Naive thymus-derived CD4-positive, alpha-beta T cell (primary cell): ENCODE data around the gene FEM1C. TPM values are rescaled to one million over a fixed set of nuclear protein-coding genes. Genes with fewer than 3 reads are reported as not detected.
A peak's percentile ranks its signal among the peaks of the same experiment; 100 is the strongest.

Source experiments
- ATAC-seq: fragments of 150-1000 bp; cut with Tn5 transposase; 2 replicates; pipeline ENCODE4 v1.10.0; 2021; ENCODE audit warnings: mild to moderate bottlenecking, moderate library complexity
- CTCF ChIA-PET: fragments of 350-600 bp; sonication (Branson Sonifier 250); formaldehyde crosslinking; loops from one replicate; lab custom pipeline; 2021; ENCODE audit warnings: antibody characterized with exemption; lab: Charles Lee
- POLR2A ChIA-PET: fragments of 350-600 bp; sonication (Branson Sonifier 250); formaldehyde crosslinking; loops from one replicate; lab custom pipeline; 2021; ENCODE audit warnings: antibody characterized with exemption, inconsistent platforms; lab: Charles Lee
- DNase-seq, 9 donors: peaks; one replicate each; pipeline versions ENCODE4 v3.0.0 to v3.0.0-alpha.2; 2020 to 2022; ENCODE audit warnings: mixed read lengths in 1 of 9
- H3K27ac ChIP-seq: one replicate; pipeline ENCODE4 v1.7.0; 2013; ENCODE audit warnings: mild to moderate bottlenecking, low read depth, low read length, moderate library complexity
- H3K27me3 ChIP-seq, 2 donors: one replicate each; pipeline ENCODE4 v1.7.0; 2013; ENCODE audit warnings: low read length in 2 of 2, mild to moderate bottlenecking in 2 of 2, moderate library complexity in 2 of 2; ENCODE audit not compliant: control insufficient read depth in 2 of 2, insufficient read depth in 2 of 2
- H3K36me3 ChIP-seq, 3 experiments: 1 replicate in 2 of 3; 2 replicates in 1 of 3; pipeline ENCODE4 v1.7.0; 2013; ENCODE audit warnings: low read length in 3 of 3, mild to moderate bottlenecking in 3 of 3, moderate library complexity in 1 of 3; ENCODE audit not compliant: insufficient read depth in 3 of 3, control insufficient read depth in 2 of 3
- H3K4me1 ChIP-seq, 2 donors: one replicate each; pipeline ENCODE4 v1.7.0; 2013; ENCODE audit warnings: low read length in 2 of 2, mild to moderate bottlenecking in 2 of 2, moderate library complexity in 1 of 2; ENCODE audit not compliant: control insufficient read depth in 2 of 2, insufficient read depth in 2 of 2
- H3K4me3 ChIP-seq: 2 replicates; pipeline ENCODE4 v1.7.0; 2013; ENCODE audit warnings: mild to moderate bottlenecking, low read length
- H3K9me3 ChIP-seq, 3 experiments: 1 replicate in 2 of 3; 2 replicates in 1 of 3; pipeline ENCODE4 v1.7.0; 2013; ENCODE audit warnings: low read length in 3 of 3; ENCODE audit not compliant: control insufficient read depth in 2 of 3
- H3K27ac Mint-ChIP-seq, 9 donors: one replicate each; pipeline ENCODE4 v1.8.0; 2020 to 2022; ENCODE audit warnings: mixed read lengths in 9 of 9, mild to moderate bottlenecking in 8 of 9, moderate library complexity in 5 of 9, inconsistent platforms in 2 of 9
- H3K27me3 Mint-ChIP-seq, 5 donors: one replicate each; pipeline ENCODE4 v1.8.0; 2021 to 2022; ENCODE audit warnings: mixed read lengths in 5 of 5, mild to moderate bottlenecking in 1 of 5
- H3K36me3 Mint-ChIP-seq, 5 donors: one replicate each; pipeline ENCODE4 v1.8.0; 2020 to 2022; ENCODE audit warnings: mixed read lengths in 5 of 5, mild to moderate bottlenecking in 3 of 5, inconsistent platforms in 1 of 5
- H3K4me1 Mint-ChIP-seq, 7 donors: one replicate each; pipeline ENCODE4 v1.8.0; 2020 to 2022; ENCODE audit warnings: mixed read lengths in 7 of 7, mild to moderate bottlenecking in 3 of 7, inconsistent platforms in 1 of 7
- H3K4me3 Mint-ChIP-seq, 10 donors: one replicate each; pipeline ENCODE4 v1.8.0; 2020 to 2022; ENCODE audit warnings: mild to moderate bottlenecking in 10 of 10, mixed read lengths in 10 of 10, moderate library complexity in 6 of 10, inconsistent platforms in 2 of 10
- H3K9me3 Mint-ChIP-seq, 11 donors: one replicate each; pipeline ENCODE4 v1.8.0; 2020 to 2022; ENCODE audit warnings: mixed read lengths in 11 of 11, mild to moderate bottlenecking in 4 of 11, inconsistent platforms in 1 of 11, moderate library complexity in 1 of 11
- intact Hi-C, 2 donors: fragments of 100-400 bp; cut with micrococcal nuclease; formaldehyde crosslinking; loops; one replicate each; pipeline ENCODE4 v1.15.1; 2023
- polyA plus RNA-seq, 2 donors: library from polyadenylated mRNA; unstranded; fragments of 300-500 nt; fragmentation: Illumina TruSeq; gene quantifications; one replicate each; pipeline ENCODE4 v1.2.3, GENCODE V29; 2021
- total RNA-seq, 6 experiments: library from RNA in 5 of 6; stranded (reverse) in 5 of 6; gene quantifications; 1 replicate in 5 of 6; 2 replicates in 1 of 6; pipeline ENCODE4 v1.2.3 and lab custom pipeline; 2021 to 2026

Gene FEM1C
- total and polyA plus RNA-seq, 7 experiments from 2014 or later = 2.0 to 33.1 (median 15.0) TPM

DNA sequence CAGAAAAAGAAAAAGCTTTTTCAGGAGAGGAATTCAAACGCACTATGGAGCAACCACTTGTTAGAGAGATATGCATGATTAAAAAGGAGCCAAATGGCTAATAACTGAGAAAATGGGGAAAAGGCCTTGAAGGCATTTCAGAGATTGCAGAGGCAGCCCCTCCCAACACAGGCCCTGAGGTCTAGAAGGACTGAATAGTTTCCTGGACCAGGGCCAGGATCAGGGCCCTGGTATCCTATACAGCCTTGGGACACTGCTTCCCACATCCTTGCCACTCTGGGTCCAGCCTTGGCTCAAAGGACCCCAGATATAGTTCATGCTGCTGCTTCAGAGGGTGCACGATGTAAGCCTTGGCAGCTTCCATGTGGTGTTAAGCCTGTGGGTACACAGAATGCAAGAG lies 20.7 kb upstream of the FEM1C start:
- H3K4me3 Mint-ChIP-seq = no peak overlapping the region

GRCh38 chr5:115561176-115561575 lies 16.6 kb upstream of the FEM1C start:
- H3K27me3 Mint-ChIP-seq = peaks cover 11 to 30% (median 27%) of the 10 kb centered on the region in 5 donors
- Histone ChIP-seq H3K36me3 (no peaks in the 10 kb centered on the region), H3K27me3 (peaks cover 0 to 5% of the 10 kb centered on the region in 2 donors), H3K9me3 (no peaks in the 10 kb centered on the region), H3K27ac (no peak overlapping the region), H3K4me1 (no peaks in the 10 kb centered on the region), H3K4me3 (no peak overlapping the region)
- H3K4me3 Mint-ChIP-seq = no peak overlapping the region
- peaks cover 0 to 4% (median 0%) of the 10 kb centered on the region in 5 donors for H3K36me3 Mint-ChIP-seq
- CTCF ChIA-PET = interaction anchor here (1.4 kb wide), 1 partner anchor 13 kb away, joined by 3 read pairs; no protein-coding TSS in a partner anchor
- H3K27ac Mint-ChIP-seq = no peak overlapping the region
- ATAC-seq (no peak), DNase-seq (no peak)
- H3K4me1 Mint-ChIP-seq = peaks cover 0 to 9% (median 0%) of the 10 kb centered on the region in 7 donors
- peaks cover 0 to 11% (median 5%) of the 10 kb centered on the region in 11 donors for H3K9me3 Mint-ChIP-seq
- POLR2A ChIA-PET = no interaction called here
- intact Hi-C loops = no loop called here

More for the DNA sequence above, 20.7 kb upstream of the FEM1C start:
- Histone ChIP-seq H3K4me1 (no peaks in the 10 kb centered on the region), H3K4me3 (no peak overlapping the region), H3K27ac (no peak overlapping the region), H3K9me3 (no peaks in the 10 kb centered on the region), H3K27me3 (peaks cover 0 to 5% of the 10 kb centered on the region in 2 donors), H3K36me3 (no peaks in the 10 kb centered on the region)
- Mint-ChIP-seq H3K27ac (no peak overlapping the region), H3K27me3 (peaks cover 14 to 30% (median 22%) of the 10 kb centered on the region in 5 donors), H3K4me1 (no peaks in the 10 kb centered on the region), H3K9me3 (peaks cover 0 to 11% (median 5%) of the 10 kb centered on the region in 11 donors), H3K36me3 (peaks cover 0 to 4% (median 0%) of the 10 kb centered on the region in 5 donors)
- POLR2A ChIA-PET = no interaction called here
- CTCF ChIA-PET = interaction anchor here (2.2 kb wide), 1 partner anchor 9 kb away, joined by 5 read pairs; no protein-coding TSS in a partner anchor
- DNase-seq = no peak
- intact Hi-C loops = no loop called here
- ATAC-seq = no peak

DNA sequence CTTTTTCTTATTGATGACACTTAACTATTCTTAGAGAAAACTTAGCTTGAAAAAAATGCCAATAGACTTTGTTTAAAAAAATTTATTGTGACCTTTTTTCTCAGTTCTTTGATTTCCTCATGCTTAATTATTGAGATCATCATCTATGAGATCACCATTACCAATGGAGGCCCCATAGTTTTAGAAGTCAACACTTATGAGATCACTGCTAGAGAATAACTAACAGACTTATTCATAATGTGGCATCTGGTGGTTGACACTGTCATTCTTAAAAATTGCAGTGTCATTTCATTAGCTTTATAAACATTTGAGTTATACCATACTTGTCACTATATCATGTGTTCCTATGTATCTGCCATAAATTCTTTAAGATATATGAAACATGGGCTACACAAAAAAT lies 14.9 kb upstream of the FEM1C start:
- no peak for ATAC-seq
- intact Hi-C loops = no loop called here
- DNase-seq = no peak
- H3K9me3 ChIP-seq = no peaks in the 10 kb centered on the region
- no peak overlapping the region for H3K4me3 Mint-ChIP-seq
- H3K36me3 ChIP-seq = no peaks in the 10 kb centered on the region
- H3K36me3 Mint-ChIP-seq = peaks cover 0 to 1% (median 0%) of the 10 kb centered on the region in 5 donors
- H3K4me3 ChIP-seq = no peak overlapping the region
- peaks cover 0 to 8% (median 2%) of the 10 kb centered on the region in 11 donors for H3K9me3 Mint-ChIP-seq
- H3K27me3 ChIP-seq = peaks cover 0 to 5% of the 10 kb centered on the region in 2 donors
- H3K27ac Mint-ChIP-seq = no peak overlapping the region
- ChIA-PET POLR2A (no interaction called here), CTCF (interaction anchor here (1.1 kb wide), 1 partner anchor 15 kb away, joined by 5 read pairs; no protein-coding TSS in a partner anchor)
- no peaks in the 10 kb centered on the region for H3K4me1 ChIP-seq
- peaks cover 7 to 29% (median 23%) of the 10 kb centered on the region in 5 donors for H3K27me3 Mint-ChIP-seq
- H3K27ac ChIP-seq = no peak overlapping the region
- peaks cover 0 to 9% (median 0%) of the 10 kb centered on the region in 7 donors for H3K4me1 Mint-ChIP-seq

DNA sequence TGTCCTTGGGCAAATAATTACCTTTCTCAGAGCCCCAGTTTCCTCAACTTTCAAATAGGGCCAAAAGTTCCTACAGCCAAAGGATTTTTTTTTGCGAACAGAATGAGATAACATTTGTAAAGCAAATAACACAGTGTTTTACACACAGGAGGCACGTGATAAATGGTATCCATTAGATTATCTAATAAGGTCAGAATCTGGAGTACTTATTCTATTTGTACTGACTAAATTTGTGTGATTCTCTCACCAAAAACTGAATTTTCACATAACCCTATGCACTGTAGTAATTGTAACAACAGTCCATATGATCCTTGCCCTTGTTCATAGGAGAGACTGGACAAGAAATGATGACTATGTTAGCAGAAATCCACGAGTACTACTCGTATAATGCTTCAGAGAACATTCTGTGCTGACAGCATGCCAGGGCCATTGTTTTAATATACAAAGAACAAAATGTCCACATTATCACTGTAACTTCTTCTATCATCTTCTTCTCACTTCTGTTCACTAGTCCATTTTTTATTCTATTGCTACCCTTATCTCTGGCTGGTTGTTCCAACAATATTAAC lies 13.9 kb upstream of the FEM1C start:
- ATAC-seq (no peak), DNase-seq (no peak)
- Mint-ChIP-seq H3K4me1 (peaks cover 0 to 9% (median 0%) of the 10 kb centered on the region in 7 donors), H3K9me3 (peaks cover 0 to 8% (median 0%) of the 10 kb centered on the region in 11 donors), H3K27ac (peak overlapping the region in 1 of 9 donors; percentile 88), H3K27me3 (peaks cover 7 to 24% (median 17%) of the 10 kb centered on the region in 5 donors), H3K4me3 (no peak overlapping the region), H3K36me3 (no peaks in the 10 kb centered on the region)
- POLR2A ChIA-PET = no interaction called here
- CTCF ChIA-PET = no interaction called here
- H3K4me1 ChIP-seq = no peaks in the 10 kb centered on the region
- H3K36me3 ChIP-seq = no peaks in the 10 kb centered on the region
- intact Hi-C loops = no loop called here
- no peak overlapping the region for H3K4me3 ChIP-seq
- H3K27me3 ChIP-seq = peaks cover 0 to 5% of the 10 kb centered on the region in 2 donors
- no peak overlapping the region for H3K27ac ChIP-seq
- H3K9me3 ChIP-seq = no peaks in the 10 kb centered on the region

DNA sequence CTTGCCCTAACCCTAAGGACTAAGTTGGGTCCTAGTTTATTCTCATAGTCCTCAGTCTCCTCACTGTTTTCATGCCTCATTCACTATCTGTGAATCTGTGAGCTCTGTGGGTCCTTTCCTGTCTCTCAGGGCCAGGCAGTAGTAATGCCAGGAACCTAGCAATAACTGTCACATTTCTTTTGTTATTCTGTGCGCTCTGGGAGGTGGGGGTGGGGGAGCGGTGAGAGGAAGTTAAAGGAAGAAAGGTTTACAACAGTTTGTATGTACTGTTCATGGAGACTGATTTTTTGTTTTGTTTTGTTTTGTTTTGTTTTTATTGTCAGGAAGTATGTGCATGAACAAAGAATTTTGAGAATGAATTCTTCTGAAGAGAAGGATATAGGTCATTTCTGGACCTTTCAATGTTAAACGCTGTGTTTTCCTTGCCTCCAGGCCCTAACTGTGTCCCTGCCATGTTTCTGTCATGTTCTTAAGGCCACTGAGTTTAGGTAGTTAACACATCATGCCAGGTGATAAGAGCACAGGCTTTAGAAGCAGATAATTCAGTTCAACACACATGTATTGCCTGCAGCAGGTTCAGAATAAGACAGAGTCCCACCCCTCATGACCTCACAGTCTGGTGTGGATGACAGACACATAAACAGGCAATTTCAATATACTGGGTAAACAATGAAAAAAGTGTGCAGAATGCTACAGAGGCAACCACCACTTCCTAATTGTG lies 13.3 kb upstream of the FEM1C start:
- ATAC-seq = no peak
- H3K9me3 Mint-ChIP-seq = peaks cover 0 to 8% (median 0%) of the 10 kb centered on the region in 11 donors

GRCh38 chr5:115556276-115556675 lies 11.7 kb upstream of the FEM1C start:
- Histone ChIP-seq H3K4me3 (no peak overlapping the region), H3K9me3 (no peaks in the 10 kb centered on the region), H3K27ac (no peak overlapping the region), H3K4me1 (no peaks in the 10 kb centered on the region), H3K27me3 (no peaks in the 10 kb centered on the region), H3K36me3 (no peaks in the 10 kb centered on the region)
- Mint-ChIP-seq H3K4me3 (no peak overlapping the region), H3K4me1 (peaks cover 0 to 9% (median 0%) of the 10 kb centered on the region in 7 donors), H3K36me3 (no peaks in the 10 kb centered on the region), H3K9me3 (peaks cover 0 to 6% (median 0%) of the 10 kb centered on the region in 11 donors), H3K27ac (peak overlapping the region in 1 of 9 donors; percentile 88), H3K27me3 (peaks cover 4 to 21% (median 11%) of the 10 kb centered on the region in 5 donors)
- POLR2A ChIA-PET = no interaction called here
- intact Hi-C loops = no loop called here
- ATAC-seq = no peak
- DNase-seq = no peak
- CTCF ChIA-PET = no interaction called here

More for the DNA sequence above, 13.3 kb upstream of the FEM1C start:
- Histone ChIP-seq H3K27ac (no peak overlapping the region), H3K27me3 (peaks cover 0 to 5% of the 10 kb centered on the region in 2 donors), H3K9me3 (no peaks in the 10 kb centered on the region), H3K4me3 (no peak overlapping the region), H3K36me3 (no peaks in the 10 kb centered on the region), H3K4me1 (no peaks in the 10 kb centered on the region)
- no peak for DNase-seq
- intact Hi-C loops = no loop called here
- Mint-ChIP-seq H3K36me3 (no peaks in the 10 kb centered on the region), H3K27ac (peak overlapping the region in 3 of 9 donors; percentile 24 to 88 (median 43)), H3K27me3 (peaks cover 7 to 19% (median 11%) of the 10 kb centered on the region in 5 donors), H3K4me1 (peaks cover 0 to 9% (median 0%) of the 10 kb centered on the region in 7 donors), H3K4me3 (peak overlapping the region in 1 of 10 donors; percentile 1)
- ChIA-PET CTCF (no interaction called here), POLR2A (no interaction called here)
